AG04450 (cell line): ENCODE data around the gene NTM. TPM values are rescaled to one million over a fixed set of nuclear protein-coding genes. Genes with fewer than 3 reads are reported as not detected.

Experiments used
- CTCF ChIA-PET: fragments of 300-600, 350-600 bp; formaldehyde crosslinking; extraction: SDS; loops from one replicate; lab custom pipeline; 2022; ENCODE audit warnings: antibody characterized with exemption, inconsistent platforms; lab: Charles Lee
- POLR2A ChIA-PET: fragments of 350-600 bp; formaldehyde crosslinking; extraction: SDS; loops from one replicate; lab custom pipeline; 2021; ENCODE audit warnings: antibody characterized with exemption, inconsistent platforms; lab: Yijun Ruan, JAX
- DNase-seq: peaks from one replicate; pipeline ENCODE4 v3.0.0-alpha.2; 2011; ENCODE audit warnings: low read depth, low spot score
- H3K27ac ChIP-seq: one replicate; pipeline ENCODE4 v1.5.1; 2012; ENCODE audit warnings: low read depth, low read length, control low read depth
- H3K27me3 ChIP-seq: one replicate; pipeline ENCODE4 v1.6.0; 2012; ENCODE audit warnings: low read length; ENCODE audit not compliant: control insufficient read depth, insufficient read depth
- H3K4me3 ChIP-seq: 2 replicates; pipeline ENCODE4 v1.5.1; 2011; ENCODE audit warnings: mild to moderate bottlenecking, low read depth, low read length, control low read depth
- H3K9me3 ChIP-seq: 2 replicates; pipeline ENCODE4 v1.5.1; 2012; ENCODE audit warnings: low read length; ENCODE audit not compliant: control insufficient read depth, insufficient read depth
- CTCF ChIP-seq: IDR thresholded peaks from 2 replicates; pipeline ENCODE4 v1.5.1; 2011; ENCODE audit warnings: low read depth, low read length, control low read depth, inconsistent platforms
- polyA plus RNA-seq: library from polyadenylated mRNA; depleted of rRNA; stranded (reverse); fragments of >200 nt; gene quantifications from 2 replicates; pipeline ENCODE4 v1.2.3, GENCODE V29; 2011

The NTM gene
- polyA plus RNA-seq, 1 experiment = 26.9 TPM

- CTCF ChIA-PET = no interaction called here
- TF ChIP-seq CTCF = no peak
These were observed 669.1 kb downstream of the NTM start for GRCh38 chr11:132039521-132039920.

DNA sequence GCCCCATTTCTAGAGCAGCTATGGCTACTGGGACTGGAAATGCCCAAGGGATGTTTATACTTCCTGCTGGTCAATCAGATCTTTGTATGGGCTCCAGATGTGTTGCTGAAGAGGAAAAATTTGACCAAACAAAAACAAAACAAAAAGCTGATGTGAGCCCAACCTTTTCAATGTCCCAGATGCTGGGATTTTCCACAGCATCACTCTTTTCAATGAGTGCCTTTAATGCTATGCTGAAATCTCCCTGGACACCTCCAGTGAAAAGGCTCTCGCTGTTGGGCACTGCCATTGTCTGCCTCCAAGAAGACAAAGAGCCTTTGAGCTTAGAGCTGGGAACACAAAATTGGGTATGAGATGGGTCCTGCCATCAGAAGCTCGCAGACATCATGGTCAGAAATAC, 671.9 kb downstream of the NTM start:
- H3K9me3 ChIP-seq = no peaks in the 10 kb centered on the region
- no peaks in the 10 kb centered on the region for H3K27me3 ChIP-seq
- no peak for DNase-seq
- CTCF ChIA-PET = interaction anchor here (0.8 to 2.5 kb wide), 6 partner anchors 10 to 354 kb away, joined by 3 to 13 read pairs (median 3); no protein-coding TSS in a partner anchor
- no peak for TF ChIP-seq CTCF
- POLR2A ChIA-PET = no interaction called here
- no peak overlapping the region for H3K27ac ChIP-seq
- H3K4me3 ChIP-seq = no peak overlapping the region

More at GRCh38 chr11:132039521-132039920, 669.1 kb downstream of the NTM start:
- POLR2A ChIA-PET = no interaction called here
- no peak overlapping the region for H3K27ac ChIP-seq
- H3K4me3 ChIP-seq = no peak overlapping the region
- H3K27me3 ChIP-seq = no peaks in the 10 kb centered on the region
- H3K9me3 ChIP-seq = no peaks in the 10 kb centered on the region
- no peak for DNase-seq

GRCh38 chr11:132043714-132044113, 673.3 kb downstream of the NTM start:
- ChIA-PET POLR2A (no interaction called here), CTCF (interaction anchor here (0.6 to 2.5 kb wide), 2 partner anchors 15 to 38 kb away, joined by 4 to 13 read pairs; no protein-coding TSS in a partner anchor)
- H3K27me3 ChIP-seq = no peaks in the 10 kb centered on the region
- no peaks in the 10 kb centered on the region for H3K9me3 ChIP-seq
- no peak for DNase-seq
- no peak overlapping the region for H3K27ac ChIP-seq
- no peak for TF ChIP-seq CTCF
- H3K4me3 ChIP-seq = no peak overlapping the region

DNA sequence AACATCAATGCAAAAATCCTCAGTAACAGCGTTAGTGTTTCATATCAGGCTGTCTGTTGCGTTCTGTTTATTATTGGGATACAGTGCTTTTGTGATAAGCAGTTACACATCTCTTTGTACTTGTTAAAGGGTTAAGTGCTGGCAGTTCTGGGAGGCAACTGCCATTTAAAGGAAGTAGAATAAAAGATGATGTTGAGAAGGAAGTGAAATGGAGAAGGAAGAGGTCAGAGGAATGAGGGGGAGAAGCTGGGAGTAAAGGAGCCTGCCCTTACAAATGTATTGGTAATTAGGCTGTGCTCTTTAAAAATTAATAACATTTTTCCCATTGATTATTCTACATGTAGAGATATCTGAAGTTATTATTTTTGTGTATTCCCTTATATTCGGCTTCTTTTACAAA, 674.7 kb downstream of the NTM start:
- H3K27me3 ChIP-seq = no peaks in the 10 kb centered on the region
- ChIA-PET CTCF (interaction anchor here (0.8 kb wide), 2 partner anchors 16 to 161 kb away, joined by 3 read pairs; no protein-coding TSS in a partner anchor), POLR2A (no interaction called here)
- H3K4me3 ChIP-seq = no peak overlapping the region
- DNase-seq = no peak
- no peaks in the 10 kb centered on the region for H3K9me3 ChIP-seq
- no peak for TF ChIP-seq CTCF
- H3K27ac ChIP-seq = no peak overlapping the region

GRCh38 chr11:132046288-132046865, 676.0 kb downstream of the NTM start:
- no peak for DNase-seq
- no peak for TF ChIP-seq CTCF
- ChIA-PET CTCF (interaction anchor here (2.8 kb wide), 1 partner anchor 178 kb away, joined by 8 read pairs; no protein-coding TSS in a partner anchor), POLR2A (interaction anchor here (0.6 kb wide), 1 partner anchor 9 kb away, joined by 4 read pairs; no protein-coding TSS in a partner anchor)
- Histone ChIP-seq H3K27ac (no peak overlapping the region), H3K9me3 (no peaks in the 10 kb centered on the region), H3K27me3 (no peaks in the 10 kb centered on the region), H3K4me3 (no peak overlapping the region)
